RPMI8226 (cell line): ENCODE measurements around the gene BTG2.
"Not testable (repeated sequence)": the region's sequence is repeated elsewhere in the genome, so short reads cannot be mapped to it uniquely, and the experiment has no call there.

Source experiments
- DNase-seq: peaks from one replicate; pipeline ENCODE4 v3.0.0-alpha.2; 2015

Gene BTG2

DNA sequence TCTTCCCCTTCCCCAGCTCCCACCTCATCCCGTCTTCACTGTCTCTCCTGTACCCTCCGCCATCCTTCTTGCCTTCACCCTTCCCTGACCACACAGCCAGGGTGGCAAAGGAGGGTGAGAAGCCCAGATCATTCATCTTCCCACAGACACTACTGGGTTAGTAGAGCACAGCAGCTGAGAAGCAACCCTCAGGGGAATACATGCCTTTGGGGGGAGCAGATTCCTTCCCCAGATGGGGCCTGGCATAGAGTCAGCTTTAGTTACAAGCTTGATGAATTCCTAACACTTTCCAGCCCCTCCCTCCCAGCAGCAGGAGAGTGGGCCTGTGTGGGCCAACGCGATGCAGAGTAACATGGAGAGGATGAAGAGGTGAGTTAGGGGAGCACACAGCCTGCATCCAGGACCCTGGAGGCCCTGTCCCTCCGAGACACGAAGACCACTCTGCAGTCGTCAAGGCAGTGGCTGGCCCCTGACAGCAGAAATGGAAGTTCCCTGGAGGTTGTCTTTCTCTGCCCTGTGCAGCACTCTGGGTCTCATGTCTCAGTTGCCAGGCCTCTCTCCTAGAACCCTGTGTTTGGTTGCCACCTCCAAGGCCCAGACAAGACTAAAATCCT, 8.8 kb upstream of the BTG2 start:
- no peak for DNase-seq

GRCh38 chr1:203299169-203299568, 6.2 kb upstream of the BTG2 start:
- peak; percentile 97 for DNase-seq

- DNase-seq, result not testable (repeated sequence)
Observed at GRCh38 chr1:203299719-203300429, 5.4 kb upstream of the BTG2 start.

- DNase-seq, result no peak
Observed at GRCh38 chr1:203300441-203301330, 4.6 kb upstream of the BTG2 start.

- DNase-seq, result no peak
Observed at GRCh38 chr1:203301331-203301668, 4.0 kb upstream of the BTG2 start.

GRCh38 chr1:203302456-203302855, 2.9 kb upstream of the BTG2 start:
- no peak for DNase-seq

GRCh38 chr1:203302894-203303293, 2.4 kb upstream of the BTG2 start:
- no peak for DNase-seq

DNA sequence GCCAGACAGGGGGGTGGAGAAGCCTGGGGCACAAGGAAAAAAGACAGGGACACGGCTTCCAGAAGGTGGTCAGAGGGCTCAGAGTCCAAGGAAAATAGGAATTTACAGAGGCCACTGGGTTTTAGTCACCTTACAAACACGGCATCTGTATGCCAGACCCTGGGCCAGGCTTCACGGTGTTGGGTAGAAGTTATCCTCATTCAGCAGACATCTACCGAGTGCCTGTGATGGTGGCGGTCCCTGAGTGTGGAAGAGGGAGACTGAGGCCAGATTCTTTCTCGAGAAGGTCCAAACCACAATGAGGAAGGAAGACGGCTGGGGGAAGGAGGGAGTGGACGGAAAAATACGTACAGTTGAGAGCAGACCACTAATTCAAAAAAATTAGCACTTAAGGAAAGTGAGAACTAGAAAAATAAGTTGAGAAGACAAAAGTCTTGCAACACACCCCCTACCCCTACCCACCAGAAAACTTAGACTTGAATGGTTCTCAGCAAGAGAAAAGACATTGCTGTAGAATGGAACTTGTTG, 864 bp upstream of the BTG2 start:
- peak; percentile 15 for DNase-seq

GRCh38 chr1:203305809-203306088, 430 bp downstream of the BTG2 start:
- DNase-seq, result no peak

- peak; percentile 89 for DNase-seq
Observed at GRCh38 chr1:203306089-203306964, 1.0 kb downstream of the BTG2 start.

DNA sequence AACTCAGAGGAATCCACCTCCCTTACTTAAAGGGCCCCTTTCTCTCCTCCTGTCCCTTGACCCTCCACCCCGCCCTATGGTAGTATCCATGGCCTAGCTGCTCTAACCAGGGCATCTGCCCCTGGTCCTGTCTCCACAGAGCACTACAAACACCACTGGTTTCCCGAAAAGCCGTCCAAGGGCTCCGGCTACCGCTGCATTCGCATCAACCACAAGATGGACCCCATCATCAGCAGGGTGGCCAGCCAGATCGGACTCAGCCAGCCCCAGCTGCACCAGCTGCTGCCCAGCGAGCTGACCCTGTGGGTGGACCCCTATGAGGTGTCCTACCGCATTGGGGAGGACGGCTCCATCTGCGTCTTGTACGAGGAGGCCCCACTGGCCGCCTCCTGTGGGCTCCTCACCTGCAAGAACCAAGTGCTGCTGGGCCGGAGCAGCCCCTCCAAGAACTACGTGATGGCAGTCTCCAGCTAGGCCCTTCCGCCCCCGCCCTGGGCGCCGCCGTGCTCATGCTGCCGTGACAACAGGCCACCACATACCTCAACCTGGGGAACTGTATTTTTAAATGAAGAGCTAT, 1.7 kb downstream of the BTG2 start:
- DNase-seq, result peak; percentile 48

GRCh38 chr1:203307641-203308126, 2.4 kb downstream of the BTG2 start:
- peak; percentile 32 for DNase-seq

DNA sequence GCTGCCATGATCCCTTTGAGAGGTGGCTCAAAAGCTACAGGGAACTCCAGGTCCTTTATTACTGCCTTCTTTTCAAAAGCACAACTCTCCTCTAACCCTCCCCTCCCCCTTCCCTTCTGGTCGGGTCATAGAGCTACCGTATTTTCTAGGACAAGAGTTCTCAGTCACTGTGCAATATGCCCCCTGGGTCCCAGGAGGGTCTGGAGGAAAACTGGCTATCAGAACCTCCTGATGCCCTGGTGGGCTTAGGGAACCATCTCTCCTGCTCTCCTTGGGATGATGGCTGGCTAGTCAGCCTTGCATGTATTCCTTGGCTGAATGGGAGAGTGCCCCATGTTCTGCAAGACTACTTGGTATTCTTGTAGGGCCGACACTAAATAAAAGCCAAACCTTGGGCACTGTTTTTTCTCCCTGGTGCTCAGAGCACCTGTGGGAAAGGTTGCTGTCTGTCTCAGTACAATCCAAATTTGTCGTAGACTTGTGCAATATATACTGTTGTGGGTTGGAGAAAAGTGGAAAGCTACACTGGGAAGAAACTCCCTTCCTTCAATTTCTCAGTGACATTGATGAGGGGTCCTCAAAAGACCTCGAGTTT, 3.1 kb downstream of the BTG2 start:
- peak; percentile 27 for DNase-seq

- DNase-seq, result peak; percentile 4
Observed at GRCh38 chr1:203308923-203309331, 3.6 kb downstream of the BTG2 start.

DNA sequence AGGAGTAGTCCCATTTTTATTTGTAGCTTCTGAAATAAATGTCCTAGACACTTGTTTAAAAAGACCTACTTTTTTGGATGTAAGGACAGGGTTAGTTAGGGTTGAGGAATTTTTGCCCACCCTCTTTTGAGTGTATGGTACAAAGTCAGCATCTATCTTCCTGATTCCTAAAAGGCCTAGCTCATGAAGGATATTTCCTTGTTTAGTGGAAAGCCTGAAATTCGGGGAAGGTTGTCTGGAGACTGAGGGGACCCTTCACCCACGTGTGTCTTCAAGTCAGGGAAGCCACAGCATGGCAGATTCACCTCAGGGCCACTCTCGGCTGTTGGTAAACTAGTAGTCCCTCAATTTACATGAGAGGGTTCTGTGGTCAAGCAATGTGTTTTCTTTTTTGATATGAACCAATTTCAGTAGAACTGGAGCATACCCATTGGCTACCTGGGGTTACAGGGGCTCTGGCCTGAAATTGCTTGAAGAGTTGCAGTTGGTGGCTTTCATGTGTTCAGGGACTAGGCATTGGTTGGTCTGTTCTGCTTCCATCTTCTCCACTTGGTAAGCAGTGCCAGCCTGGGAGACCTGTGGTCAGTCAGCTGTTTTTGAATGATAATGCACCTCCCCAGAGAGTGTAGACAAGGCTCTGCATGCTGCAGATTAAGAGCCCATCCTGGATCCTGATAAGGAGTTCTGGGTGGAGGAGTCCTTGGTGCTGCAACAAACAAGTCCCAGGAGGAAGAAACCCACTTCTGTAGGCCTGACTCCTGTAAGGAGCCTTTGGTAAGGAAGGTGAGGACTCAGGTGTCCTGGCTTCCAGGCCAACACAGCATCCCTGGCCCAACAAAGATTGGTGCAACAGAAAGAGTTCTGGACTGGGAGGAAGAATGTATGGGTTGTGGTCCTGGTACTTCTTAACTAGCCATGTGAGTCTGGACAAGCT, 6.3 kb downstream of the BTG2 start:
- no peak for DNase-seq

DNA sequence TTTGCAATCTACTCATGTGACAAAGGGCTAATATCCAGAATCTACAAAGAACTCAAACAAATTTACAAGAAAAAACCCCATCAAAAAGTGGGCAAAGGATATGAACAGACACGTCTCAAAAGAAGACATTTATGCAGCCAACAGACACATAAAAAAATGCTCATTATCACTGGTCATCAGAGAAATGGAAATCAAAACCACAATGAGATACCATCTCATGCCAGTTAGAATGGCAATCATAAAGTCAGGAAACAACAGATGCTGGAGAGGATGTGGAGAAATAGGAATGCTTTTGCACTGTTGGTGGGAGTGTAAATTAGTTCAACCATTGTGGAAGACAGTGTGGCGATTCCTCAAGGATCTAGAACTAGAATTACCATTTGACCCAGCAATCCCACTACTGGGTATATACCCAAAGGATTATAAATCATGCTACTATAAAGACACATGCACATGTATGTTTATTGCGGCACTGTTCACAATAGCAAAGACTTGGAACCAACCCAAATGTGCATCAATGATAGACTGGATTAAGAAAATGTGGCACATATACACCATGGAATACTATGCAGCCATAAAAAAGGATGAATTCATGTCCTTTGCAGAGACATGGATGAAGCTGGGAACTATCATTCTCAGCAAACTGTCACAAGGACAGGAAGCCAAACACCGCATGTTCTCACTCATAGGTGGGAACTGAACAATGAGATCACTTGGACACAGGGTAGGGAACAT, 8.9 kb downstream of the BTG2 start:
- not testable (repeated sequence) for DNase-seq

DNA sequence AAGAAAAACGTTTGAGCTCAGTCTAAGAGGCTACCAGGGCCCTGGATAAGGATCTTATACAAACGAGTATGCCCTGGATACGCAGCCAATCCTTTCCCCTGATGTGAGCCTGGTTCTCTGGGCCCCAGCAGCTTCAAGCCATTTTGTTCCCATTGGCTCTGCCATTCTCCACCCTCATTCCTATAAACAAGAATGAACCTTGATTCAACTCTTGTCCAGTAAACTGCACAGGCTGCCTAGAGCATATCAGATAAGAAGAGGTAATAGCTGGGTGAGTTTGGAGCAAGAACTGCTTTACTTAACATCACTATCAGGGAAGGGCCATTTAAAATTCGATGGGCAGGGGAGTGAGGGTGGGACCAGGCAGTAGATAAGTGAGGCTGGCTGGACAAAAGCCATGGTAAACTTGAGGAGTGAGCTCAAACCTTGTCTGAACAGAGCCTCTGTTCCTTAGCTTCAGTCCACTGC, 11.3 kb downstream of the BTG2 start:
- DNase-seq, result no peak

GRCh38 chr1:203317429-203318228, 12.3 kb downstream of the BTG2 start:
- DNase-seq, result no peak

- DNase-seq, result no peak
Observed at GRCh38 chr1:203318229-203318517, 12.9 kb downstream of the BTG2 start.
